Activated CD8-positive, alpha-beta memory T cell treated with anti-CD3 and anti-CD28 coated beads for 36 hours (primary cell): ENCODE data around the gene CSF1R. TPM values are rescaled to one million over a fixed set of nuclear protein-coding genes. Genes with fewer than 3 reads are reported as not detected.

ENCODE experiments used
- CTCF ChIA-PET: fragments of 350-600 bp; sonication (Branson Sonifier 250); formaldehyde crosslinking; loops from one replicate; lab custom pipeline; 2021; ENCODE audit warnings: antibody characterized with exemption; lab: Charles Lee
- POLR2A ChIA-PET: fragments of 350-600 bp; sonication (Branson Sonifier 250); formaldehyde crosslinking; loops from one replicate; lab custom pipeline; 2021; ENCODE audit warnings: antibody characterized with exemption; lab: Charles Lee
- total RNA-seq, 2 experiments: library from RNA; stranded (reverse); gene quantifications; one replicate each; pipeline ENCODE4 v1.2.3, GENCODE V29; 2021

Gene CSF1R
- total RNA-seq, 2 experiments from 2014 or later: not detected

GRCh38 chr5:150077996-150078801 is 8.2 kb downstream of the CSF1R start:
- POLR2A ChIA-PET: no interaction called here
- CTCF ChIA-PET: no interaction called here

GRCh38 chr5:150077060-150077459 is 9.3 kb downstream of the CSF1R start:
- ChIA-PET CTCF (no interaction called here), POLR2A (no interaction called here)

GRCh38 chr5:150075806-150076205 is 10.5 kb downstream of the CSF1R start:
- ChIA-PET POLR2A (no interaction called here), CTCF (no interaction called here)

- POLR2A ChIA-PET: no interaction called here
- CTCF ChIA-PET: no interaction called here
Observed at GRCh38 chr5:150075233-150075632, 11.1 kb downstream of the CSF1R start.

GRCh38 chr5:150073677-150074076 is 12.7 kb downstream of the CSF1R start:
- CTCF ChIA-PET: no interaction called here
- POLR2A ChIA-PET: no interaction called here

- CTCF ChIA-PET: no interaction called here
- POLR2A ChIA-PET: no interaction called here
Observed at GRCh38 chr5:150073086-150073625, 13.2 kb downstream of the CSF1R start.

GRCh38 chr5:150070821-150071220 is 15.5 kb downstream of the CSF1R start:
- CTCF ChIA-PET: no interaction called here
- POLR2A ChIA-PET: no interaction called here

- ChIA-PET POLR2A (no interaction called here), CTCF (no interaction called here)
Observed at GRCh38 chr5:150069672-150070627, 16.4 kb downstream of the CSF1R start.

GRCh38 chr5:150068961-150069645 is 17.3 kb downstream of the CSF1R start:
- POLR2A ChIA-PET: no interaction called here
- CTCF ChIA-PET: no interaction called here

GRCh38 chr5:150068472-150068871 is 17.9 kb downstream of the CSF1R start:
- CTCF ChIA-PET: no interaction called here

GRCh38 chr5:150068071-150068470 is 18.3 kb downstream of the CSF1R start:
- CTCF ChIA-PET: no interaction called here
- POLR2A ChIA-PET: no interaction called here

More at GRCh38 chr5:150068472-150068871, 17.9 kb downstream of the CSF1R start:
- POLR2A ChIA-PET: no interaction called here

- CTCF ChIA-PET: no interaction called here
- POLR2A ChIA-PET: no interaction called here
Observed at GRCh38 chr5:150067405-150067960, 18.9 kb downstream of the CSF1R start.

- CTCF ChIA-PET: no interaction called here
- POLR2A ChIA-PET: no interaction called here
Observed at GRCh38 chr5:150066901-150067396, 19.4 kb downstream of the CSF1R start.

GRCh38 chr5:150066436-150066835 is 19.9 kb downstream of the CSF1R start:
- ChIA-PET POLR2A (no interaction called here), CTCF (no interaction called here)

- ChIA-PET CTCF (no interaction called here), POLR2A (no interaction called here)
Observed at GRCh38 chr5:150065886-150066285, 20.5 kb downstream of the CSF1R start.

GRCh38 chr5:150065346-150065745 is 21.0 kb downstream of the CSF1R start:
- ChIA-PET CTCF (no interaction called here), POLR2A (no interaction called here)

GRCh38 chr5:150064681-150065220 is 21.6 kb downstream of the CSF1R start:
- POLR2A ChIA-PET: no interaction called here

GRCh38 chr5:150063638-150064037 is 22.7 kb downstream of the CSF1R start:
- ChIA-PET CTCF (no interaction called here), POLR2A (no interaction called here)

More at GRCh38 chr5:150064681-150065220, 21.6 kb downstream of the CSF1R start:
- CTCF ChIA-PET: no interaction called here
